Measurements from ENCODE around the gene DMBT1.

GRCh38 chr10:122656308-122656705 is 95.8 kb downstream of the DMBT1 start:
- TF ChIP-seq POLR2AphosphoS5 (IDR thresholded peaks at IDR 0.05; ENCODE audit: low read depth, low read length), result no peak
- TF ChIP-seq POLR2A (IDR thresholded peaks at IDR 0.05; ENCODE audit: low read depth, low read length), result no peak
- no peak for TF ChIP-seq TAF1 (IDR thresholded peaks at IDR 0.05; ENCODE audit: low read depth, low read length)
